Measurements from ENCODE around the gene FHAD1. TPM values are rescaled to one million over a fixed set of nuclear protein-coding genes. Genes with fewer than 3 reads are reported as not detected.

FHAD1 gene
- total and polyA plus RNA-seq, 2 donors (not counting 1 experiment from before 2014, with no cell fraction given): not detected

DNA sequence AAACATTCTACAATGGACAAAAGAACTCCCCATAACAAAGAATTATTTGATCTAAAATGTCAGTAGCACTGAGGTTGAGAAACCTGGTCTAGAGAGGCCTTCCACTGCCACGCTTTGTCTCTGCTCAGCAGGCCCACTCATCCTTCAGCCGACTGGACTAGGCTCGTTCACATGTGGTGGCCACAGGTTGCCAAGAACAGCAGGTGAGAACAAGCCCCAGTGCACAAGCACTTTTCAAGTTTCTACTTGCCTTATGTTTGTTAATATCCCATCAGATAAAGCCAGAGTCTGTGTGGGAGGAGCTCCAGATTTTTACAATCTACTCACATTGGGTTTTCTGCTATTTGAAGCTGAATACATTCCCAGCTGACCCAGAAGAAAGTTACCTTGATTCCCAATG is 153.6 kb downstream of the FHAD1 start:
- Mint-ChIP-seq H3K4me3 (no peak overlapping the region), H3K27me3 (peaks cover 3% of the 10 kb centered on the region), H3K4me1 (peaks cover 4% of the 10 kb centered on the region), H3K9me3 (ENCODE audit: insufficient read depth) (peaks cover 2% of the 10 kb centered on the region), H3K27ac (no peak overlapping the region)
- no peaks in the 10 kb centered on the region for H3K36me3 ChIP-seq (replicated peaks in 1 of 2; ENCODE audit: control extremely low read depth in 1 of 2, control insufficient read depth in 1 of 2, extremely low read depth in 1 of 2, insufficient read depth in 2 of 2, low read length in 1 of 2)
- WGBS (ENCODE audit: insufficient coverage): 96% methylated on average over 3 of the region's 3 CpGs
- H3K27ac ChIP-seq (ENCODE audit: low read length in 2 of 2): no peak overlapping the region
- H3K4me2 ChIP-seq (replicated peaks; ENCODE audit: low read depth, low read length, poor library complexity, severe bottlenecking): no peak overlapping the region
- H3K9me3 ChIP-seq (ENCODE audit: control extremely low read depth in 1 of 3, control insufficient read depth in 2 of 3, insufficient read depth in 1 of 3, low read length in 2 of 3): peaks cover 3 to 11% (median 6%) of the 10 kb centered on the region in 3 donors
- DNase-seq (no peak), ATAC-seq (ENCODE audit: low read depth) (no peak)
- no peaks in the 10 kb centered on the region for H3K27me3 ChIP-seq (replicated peaks in 1 of 4; ENCODE audit: control extremely low read depth in 1 of 4, control insufficient read depth in 3 of 4, insufficient read depth in 4 of 4, low read length in 3 of 4)
- no peaks in the 10 kb centered on the region for H3K4me1 ChIP-seq (ENCODE audit: control insufficient read depth in 2 of 2, insufficient read depth in 2 of 2, low read length in 2 of 2)
- no peak overlapping the region for H2AFZ ChIP-seq (ENCODE audit: insufficient read depth, low read depth, low read length, poor library complexity, severe bottlenecking)
- intact Hi-C loops (cut with micrococcal nuclease): no loop called here
- H3K79me2 ChIP-seq (ENCODE audit: control insufficient read depth, insufficient read depth, low read length): no peaks in the 10 kb centered on the region
- no peak overlapping the region for H3K9ac ChIP-seq (ENCODE audit: low read length)
- no peak overlapping the region for H3K4me3 ChIP-seq (ENCODE audit: control extremely low read depth in 1 of 5, extremely low read depth in 1 of 5, insufficient read depth in 1 of 5, low read depth in 2 of 5, low read length in 4 of 5)
- no peaks in the 10 kb centered on the region for H4K20me1 ChIP-seq (ENCODE audit: control insufficient read depth, insufficient read depth, low read length, poor library complexity, severe bottlenecking)
- ChIA-PET POLR2A (no interaction called here), CTCF (interaction anchor here (1.1 to 1.8 kb wide), 3 partner anchors 15 to 77 kb away, joined by 3 to 10 read pairs (median 6); no protein-coding TSS in a partner anchor)
- no peak for TF ChIP-seq CTCF (IDR thresholded peaks at IDR 0.05)
- TF ChIP-seq EZH2 (IDR thresholded peaks at IDR 0.05; ENCODE audit: borderline replicate concordance, insufficient read depth, low read depth, low read length, poor library complexity, severe bottlenecking): no peak

GRCh38 chr1:15401391-15402055 is 154.5 kb downstream of the FHAD1 start:
- WGBS (ENCODE audit: insufficient coverage): 98% methylated on average over 6 of the region's 7 CpGs
- Histone ChIP-seq H3K9me3 (ENCODE audit: control extremely low read depth in 1 of 3, control insufficient read depth in 2 of 3, insufficient read depth in 1 of 3, low read length in 2 of 3) (peaks cover 3 to 11% (median 6%) of the 10 kb centered on the region in 3 donors), H3K79me2 (ENCODE audit: control insufficient read depth, insufficient read depth, low read length) (no peaks in the 10 kb centered on the region), H3K9ac (ENCODE audit: low read length) (no peak overlapping the region), H3K27me3 (replicated peaks in 1 of 4; ENCODE audit: control extremely low read depth in 1 of 4, control insufficient read depth in 3 of 4, insufficient read depth in 4 of 4, low read length in 3 of 4) (no peaks in the 10 kb centered on the region), H3K36me3 (replicated peaks in 1 of 2; ENCODE audit: control extremely low read depth in 1 of 2, control insufficient read depth in 1 of 2, extremely low read depth in 1 of 2, insufficient read depth in 2 of 2, low read length in 1 of 2) (no peaks in the 10 kb centered on the region), H4K20me1 (ENCODE audit: control insufficient read depth, insufficient read depth, low read length, poor library complexity, severe bottlenecking) (no peaks in the 10 kb centered on the region), H3K4me2 (replicated peaks; ENCODE audit: low read depth, low read length, poor library complexity, severe bottlenecking) (no peak overlapping the region), H3K4me3 (ENCODE audit: control extremely low read depth in 1 of 5, extremely low read depth in 1 of 5, insufficient read depth in 1 of 5, low read depth in 2 of 5, low read length in 4 of 5) (no peak overlapping the region), H3K27ac (ENCODE audit: low read length in 2 of 2) (no peak overlapping the region), H3K4me1 (ENCODE audit: control insufficient read depth in 2 of 2, insufficient read depth in 2 of 2, low read length in 2 of 2) (no peaks in the 10 kb centered on the region), H2AFZ (ENCODE audit: insufficient read depth, low read depth, low read length, poor library complexity, severe bottlenecking) (no peak overlapping the region)
- POLR2A ChIA-PET: interaction anchor here (0.6 kb wide), 1 partner anchor 19 kb away, joined by 3 read pairs; no protein-coding TSS in a partner anchor
- ATAC-seq (ENCODE audit: low read depth) (no peak), DNase-seq (no peak)
- no peak for TF ChIP-seq CTCF (IDR thresholded peaks at IDR 0.05)
- TF ChIP-seq EZH2 (IDR thresholded peaks at IDR 0.05; ENCODE audit: borderline replicate concordance, insufficient read depth, low read depth, low read length, poor library complexity, severe bottlenecking): no peak
- CTCF ChIA-PET: interaction anchor here (1.1 to 1.8 kb wide), 3 partner anchors 15 to 78 kb away, joined by 3 to 10 read pairs (median 6); no protein-coding TSS in a partner anchor
- intact Hi-C loops (cut with micrococcal nuclease): no loop called here
- Mint-ChIP-seq H3K4me3 (no peak overlapping the region), H3K4me1 (peaks cover 4% of the 10 kb centered on the region), H3K27ac (no peak overlapping the region), H3K27me3 (peaks cover 3% of the 10 kb centered on the region), H3K9me3 (ENCODE audit: insufficient read depth) (peaks cover 2% of the 10 kb centered on the region)
